HG02981 (cell line): ENCODE data around the gene MAN1C1.
"Not testable (repeated sequence)": the region's sequence is repeated elsewhere in the genome, so short reads cannot be mapped to it uniquely, and the experiment has no call there.

ENCODE experiments used
- ATAC-seq: cut with Tn5 transposase; IDR thresholded peaks from one replicate; pipeline ENCODE4 v1.9.1; 2021; ENCODE audit warnings: mild to moderate bottlenecking, moderate library complexity; ENCODE audit not compliant: unreplicated experiment

MAN1C1 gene

DNA sequence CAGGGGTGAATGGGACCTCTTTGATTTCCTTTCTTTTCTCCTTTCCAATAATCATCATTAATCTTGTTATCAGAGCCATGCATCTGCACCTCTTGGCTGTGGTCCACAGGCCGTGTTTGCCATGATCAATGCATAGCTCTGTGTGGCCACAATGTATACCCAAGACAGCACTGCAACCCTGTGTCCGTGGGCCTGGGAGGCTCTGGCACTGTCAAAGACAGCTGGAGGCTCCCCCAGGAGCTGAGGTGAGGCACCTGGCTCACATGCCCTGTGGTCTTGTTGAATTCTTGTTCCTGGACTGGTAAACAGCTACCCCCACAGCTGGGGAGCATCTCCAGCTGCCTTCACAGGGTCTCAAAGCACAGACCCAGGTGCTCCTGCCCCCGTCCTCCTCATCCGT lies 116.2 kb downstream of the MAN1C1 start:
- ATAC-seq, result no peak

GRCh38 chr1:25733271-25733670 lies 116.7 kb downstream of the MAN1C1 start:
- ATAC-seq, result no peak

- not testable (repeated sequence) for ATAC-seq
Measured at GRCh38 chr1:25734991-25735390, 118.4 kb downstream of the MAN1C1 start.

DNA sequence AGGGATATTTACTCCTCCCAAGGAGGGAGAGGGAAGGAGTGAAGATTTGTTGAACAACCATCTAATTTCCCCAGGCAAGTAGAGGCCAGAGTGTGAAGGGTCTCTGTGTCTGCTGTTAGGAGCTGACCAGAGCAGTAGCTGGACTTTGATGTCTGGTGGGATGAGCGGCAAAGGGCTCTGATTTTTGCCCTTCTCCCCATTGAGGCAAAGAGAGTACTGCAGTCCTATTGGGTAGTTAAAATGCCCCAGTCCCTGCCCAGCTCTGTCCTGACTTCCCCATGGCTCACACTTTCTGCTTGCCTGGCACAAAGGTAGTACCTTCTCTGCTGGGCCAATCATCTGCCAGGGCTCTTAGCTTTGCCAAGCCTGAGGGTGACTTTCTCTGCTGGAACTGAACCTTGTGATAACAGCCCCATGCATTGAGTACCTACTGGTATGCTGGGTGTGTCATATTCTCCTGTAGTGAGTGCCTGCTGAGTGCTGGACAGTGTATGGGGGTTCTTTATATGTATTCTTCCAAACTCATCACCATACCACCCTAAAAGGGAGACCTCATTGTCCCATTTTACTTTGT lies 119.5 kb downstream of the MAN1C1 start:
- ATAC-seq, result no peak

DNA sequence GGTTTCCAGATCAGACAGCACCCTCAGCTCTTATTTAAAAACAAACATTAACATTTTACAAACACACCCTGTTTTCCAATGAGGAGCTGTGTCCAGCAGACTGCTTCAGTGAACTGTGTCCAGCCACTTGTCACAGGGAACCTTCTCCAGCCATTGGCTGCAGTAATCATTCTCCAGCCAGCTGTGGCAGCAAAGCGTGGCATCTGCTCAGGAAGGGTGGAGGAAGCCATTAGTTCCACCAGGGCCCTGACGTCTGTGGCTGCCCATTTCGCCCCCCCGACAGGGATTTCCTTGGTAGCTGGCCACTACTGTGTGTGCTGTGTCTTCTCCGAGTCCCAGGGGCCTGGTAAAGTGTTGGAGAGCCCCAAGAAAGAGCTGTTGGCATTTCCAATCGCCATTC lies 120.5 kb downstream of the MAN1C1 start:
- ATAC-seq, result no peak

GRCh38 chr1:25738499-25738898 lies 121.9 kb downstream of the MAN1C1 start:
- ATAC-seq, result no peak

GRCh38 chr1:25739341-25739740 lies 122.8 kb downstream of the MAN1C1 start:
- ATAC-seq, result no peak

- ATAC-seq, result no peak
Measured at GRCh38 chr1:25740071-25740470, 123.5 kb downstream of the MAN1C1 start.

DNA sequence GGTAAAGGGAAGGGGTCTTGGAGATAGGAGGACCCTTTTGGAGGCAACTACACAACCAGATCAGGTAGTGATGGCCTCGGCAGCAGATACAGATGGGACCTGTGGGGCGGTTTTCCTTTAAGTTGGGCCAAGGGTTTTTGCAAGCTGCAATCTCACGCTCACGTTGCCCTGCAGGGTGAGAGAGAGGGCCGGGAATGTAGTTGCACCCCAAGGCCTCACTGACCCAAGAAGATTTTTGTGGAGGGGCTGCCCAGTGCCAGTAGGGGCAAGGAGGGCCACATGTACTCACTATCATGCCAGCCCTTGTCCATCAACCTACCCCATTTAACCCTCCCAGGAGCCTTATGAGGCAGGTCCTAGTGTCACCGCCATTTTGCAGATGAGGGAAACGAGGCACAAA lies 125.7 kb downstream of the MAN1C1 start:
- ATAC-seq, result no peak

GRCh38 chr1:25743164-25744139 lies 126.9 kb downstream of the MAN1C1 start:
- no peak for ATAC-seq

GRCh38 chr1:25744140-25744581 lies 127.6 kb downstream of the MAN1C1 start:
- no peak for ATAC-seq

- no peak for ATAC-seq
Measured at GRCh38 chr1:25744636-25745425, 128.2 kb downstream of the MAN1C1 start.

DNA sequence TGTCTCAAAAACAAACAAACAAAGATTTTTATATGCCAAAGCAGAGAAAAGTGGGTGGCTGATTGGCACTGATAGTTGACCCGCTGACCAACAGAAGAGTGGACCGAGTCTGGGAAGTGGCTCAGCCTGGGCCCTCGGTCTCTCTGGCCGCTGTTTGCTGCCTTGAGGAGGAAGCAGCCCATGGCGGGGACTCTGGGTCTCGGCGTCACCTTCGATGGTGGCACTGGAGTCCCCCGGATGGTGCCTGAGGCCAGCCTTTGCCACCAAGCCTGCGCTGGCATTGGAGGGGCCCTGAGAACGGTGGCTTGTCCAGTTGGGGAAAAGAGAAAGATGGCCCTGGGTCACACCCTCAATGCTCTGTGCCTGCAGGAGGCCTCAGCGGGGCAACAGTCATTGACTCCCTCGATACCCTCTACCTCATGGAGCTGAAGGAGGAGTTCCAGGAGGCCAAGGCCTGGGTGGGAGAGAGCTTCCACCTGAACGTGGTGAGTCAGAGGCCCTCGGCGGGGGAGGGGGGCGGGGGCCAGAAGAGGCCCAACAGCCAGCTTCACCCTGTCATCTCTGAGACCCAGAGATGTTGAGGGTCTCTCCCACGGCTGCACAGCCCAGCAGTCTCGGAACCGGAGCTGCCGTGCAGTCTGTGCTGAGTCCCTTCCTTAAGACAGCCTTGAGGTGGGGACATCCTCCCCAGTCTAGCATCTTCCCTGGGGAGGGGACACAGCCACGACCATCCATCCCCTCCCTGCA lies 129.9 kb downstream of the MAN1C1 start:
- ATAC-seq, result no peak

GRCh38 chr1:25747046-25747719 lies 130.6 kb downstream of the MAN1C1 start:
- ATAC-seq, result no peak

DNA sequence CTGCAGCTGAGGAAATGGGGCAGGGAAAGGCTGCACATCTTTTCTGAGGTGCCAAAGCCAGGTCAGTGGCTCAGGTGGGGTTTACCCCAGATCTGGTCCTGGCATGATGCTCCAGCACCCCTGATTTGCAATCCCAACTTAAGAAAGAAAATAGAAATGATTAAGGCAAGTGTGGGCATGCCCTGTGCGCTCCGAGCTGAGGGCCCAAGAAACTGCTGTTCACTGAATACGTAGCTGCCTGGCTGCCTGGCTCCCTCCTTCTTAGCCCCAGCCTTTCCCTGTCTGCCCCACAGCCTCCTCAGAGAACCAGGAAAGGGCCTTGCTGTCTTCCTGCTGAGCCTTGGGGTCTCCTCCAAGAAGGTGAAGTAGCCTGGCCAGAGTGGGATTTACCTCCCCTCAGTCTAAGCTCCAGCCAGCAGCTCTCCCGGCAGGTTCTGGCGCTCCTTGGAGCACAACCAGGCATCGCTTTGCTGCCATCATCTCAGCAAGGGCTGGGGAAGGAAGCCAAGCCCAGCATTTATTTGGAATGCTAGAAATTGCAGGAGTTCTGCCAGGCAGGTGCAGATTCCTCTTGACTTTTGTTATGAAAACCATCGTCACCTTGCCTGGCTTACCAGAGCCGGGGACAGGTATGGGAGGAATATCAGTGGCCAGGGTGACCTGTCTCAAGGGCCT lies 132.1 kb downstream of the MAN1C1 start:
- ATAC-seq, result no peak

- no peak for ATAC-seq
Measured at GRCh38 chr1:25750923-25751605, 134.5 kb downstream of the MAN1C1 start.

DNA sequence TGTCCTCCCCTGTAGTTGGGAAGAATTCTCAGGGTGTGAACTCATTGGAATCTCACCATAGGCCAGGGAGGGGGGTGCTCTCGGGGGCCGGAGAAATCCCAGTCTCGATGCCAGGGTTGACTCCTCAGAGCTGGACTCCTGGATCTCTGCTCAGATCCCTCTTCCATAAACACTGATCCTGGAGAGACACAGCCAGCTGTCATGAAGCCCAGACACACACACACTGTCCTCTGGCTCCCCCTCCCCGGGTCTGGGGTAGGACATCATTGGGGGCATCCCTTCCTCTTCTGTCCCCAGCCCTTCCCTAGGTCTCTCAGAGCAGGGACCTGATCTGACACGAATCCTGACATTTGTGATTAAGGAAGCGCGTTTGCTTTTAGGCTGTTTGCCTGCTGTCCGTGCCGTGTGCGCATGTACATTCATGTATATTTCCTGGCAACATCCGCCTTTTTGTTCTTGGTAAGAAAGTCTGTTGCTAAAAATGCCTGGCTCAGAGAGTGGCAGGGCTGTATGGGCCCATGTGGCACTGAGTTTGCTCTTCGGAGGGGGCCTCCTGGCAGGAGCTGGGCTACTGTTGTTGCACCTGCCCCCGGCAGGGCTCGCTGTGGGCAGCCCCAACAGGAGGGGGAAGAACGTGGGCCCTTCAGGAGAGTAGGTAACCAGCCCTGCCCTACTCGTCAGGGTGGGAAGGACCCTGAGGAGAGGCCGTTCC lies 138.0 kb downstream of the MAN1C1 start:
- ATAC-seq, result no peak

DNA sequence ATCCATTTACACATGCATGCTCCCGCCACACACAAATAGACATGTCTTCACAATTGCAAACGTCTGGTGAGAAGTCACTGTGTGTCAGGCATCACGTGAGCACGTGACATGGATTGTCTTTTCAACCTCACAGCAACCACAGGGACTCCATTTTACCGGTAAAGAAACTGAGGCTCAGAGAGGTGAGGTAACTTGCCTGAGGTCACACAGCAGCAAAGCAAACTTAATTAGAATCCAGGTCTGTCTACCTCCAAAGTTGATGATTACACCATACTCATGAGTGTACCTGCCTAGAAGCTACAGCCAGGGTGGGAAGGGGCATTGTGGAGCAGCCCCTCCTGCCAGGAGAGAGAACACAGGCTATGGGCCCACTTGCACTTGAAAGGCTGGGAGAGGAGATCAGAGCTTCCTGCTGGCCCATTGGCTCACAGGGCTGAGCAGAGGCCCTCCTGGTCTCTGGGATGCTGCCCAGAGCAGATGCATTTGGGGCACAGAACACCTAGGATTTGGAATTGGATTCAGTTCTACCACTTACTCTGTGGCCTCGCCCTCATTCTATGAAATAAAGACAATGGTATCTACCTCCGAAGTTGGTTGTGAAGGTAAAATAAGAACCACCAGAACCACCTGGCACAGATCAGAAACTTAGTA lies 139.0 kb downstream of the MAN1C1 start:
- no peak for ATAC-seq
